Right lobe of liver (tissue), 4 donors: ENCODE results near the gene NTMT1.

Source experiments
- POLR2A ChIP-seq: fragments of 450-650 bp; IDR thresholded peaks from one replicate; pipeline ENCODE4 v1.6.1; 2017; ENCODE audit warnings: antibody characterized with exemption, mild to moderate bottlenecking
- TF ChIP-seq, protein P1 (sequence below), 4 donors: fragments of 200-600 bp in 3 of 4; fragments of 450-650 bp in 1 of 4; IDR thresholded peaks; one replicate each; pipeline versions ENCODE4 v1.5.1 to v1.8.0; 2016 to 2022; ENCODE audit warnings: antibody characterized with exemption in 4 of 4, mild to moderate bottlenecking in 2 of 4
- donor health status: DM: no; HTN: no; CAD: no.
- donor health status: DM: no; HTN: no; CAD: no.
- donor health status: DM: no; HTN: yes; CAD: no.

DNA sequence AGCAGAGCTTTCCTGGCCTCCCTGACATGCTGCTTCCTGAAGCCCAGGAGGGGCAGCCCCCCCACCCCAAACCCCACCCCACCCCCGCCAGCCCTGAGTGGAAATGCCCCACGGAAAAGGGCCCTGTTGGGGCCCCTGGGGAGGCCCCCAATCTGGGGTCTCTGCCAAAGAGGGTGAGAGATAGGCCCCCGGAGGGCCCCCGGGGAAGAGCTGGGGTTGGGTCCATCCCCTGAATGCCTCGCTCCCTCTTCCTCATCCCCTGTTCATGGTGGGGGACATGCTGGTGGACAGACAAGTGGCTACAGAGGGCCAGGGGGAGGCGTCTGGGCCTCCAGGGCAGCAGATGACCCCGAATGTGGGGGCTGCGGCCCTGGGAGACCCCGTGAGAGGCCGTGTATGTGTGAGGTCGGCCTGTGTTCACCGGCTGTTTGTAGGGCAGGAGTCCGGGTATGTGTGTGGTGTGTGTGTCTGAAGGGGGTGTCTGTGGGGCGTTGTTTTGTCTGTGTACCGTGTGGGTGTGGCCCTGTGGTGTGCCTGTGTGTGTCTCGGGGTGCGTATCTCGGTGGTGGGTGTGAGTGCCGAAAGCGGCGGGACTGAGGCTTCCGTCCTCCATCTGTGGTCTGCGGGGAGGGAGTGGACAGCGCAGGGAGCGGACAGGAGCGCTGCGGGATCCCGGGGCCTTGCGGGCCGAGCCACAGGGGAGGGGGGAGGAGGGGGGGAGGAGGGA is 16.3 kb upstream of the NTMT1 start:
- TF ChIP-seq POLR2A: no peak
- TF ChIP-seq, protein P1, sequence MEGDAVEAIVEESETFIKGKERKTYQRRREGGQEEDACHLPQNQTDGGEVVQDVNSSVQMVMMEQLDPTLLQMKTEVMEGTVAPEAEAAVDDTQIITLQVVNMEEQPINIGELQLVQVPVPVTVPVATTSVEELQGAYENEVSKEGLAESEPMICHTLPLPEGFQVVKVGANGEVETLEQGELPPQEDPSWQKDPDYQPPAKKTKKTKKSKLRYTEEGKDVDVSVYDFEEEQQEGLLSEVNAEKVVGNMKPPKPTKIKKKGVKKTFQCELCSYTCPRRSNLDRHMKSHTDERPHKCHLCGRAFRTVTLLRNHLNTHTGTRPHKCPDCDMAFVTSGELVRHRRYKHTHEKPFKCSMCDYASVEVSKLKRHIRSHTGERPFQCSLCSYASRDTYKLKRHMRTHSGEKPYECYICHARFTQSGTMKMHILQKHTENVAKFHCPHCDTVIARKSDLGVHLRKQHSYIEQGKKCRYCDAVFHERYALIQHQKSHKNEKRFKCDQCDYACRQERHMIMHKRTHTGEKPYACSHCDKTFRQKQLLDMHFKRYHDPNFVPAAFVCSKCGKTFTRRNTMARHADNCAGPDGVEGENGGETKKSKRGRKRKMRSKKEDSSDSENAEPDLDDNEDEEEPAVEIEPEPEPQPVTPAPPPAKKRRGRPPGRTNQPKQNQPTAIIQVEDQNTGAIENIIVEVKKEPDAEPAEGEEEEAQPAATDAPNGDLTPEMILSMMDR (IDR thresholded peaks at IDR 0.05): no peak
